OCI-LY7 (cell line): Measurements from ENCODE around the gene TYW1.

Experiments
- CTCF ChIP-seq: fragments of 200-600 bp; sonication (generic); conservative IDR thresholded peaks from 2 replicates; pipeline ENCODE4 v1.5.1; 2014; ENCODE audit warnings: mild to moderate bottlenecking, antibody characterized with exemption, low read length, moderate library complexity, mixed read lengths
- EZH2phosphoT487 ChIP-seq: fragments of 200-600 bp; sonication (generic); IDR thresholded peaks from 2 replicates; pipeline ENCODE4 v1.6.1; 2018; ENCODE audit warnings: low read depth, borderline replicate concordance, mild to moderate bottlenecking, mixed run types, antibody characterized with exemption, low read length, moderate library complexity, mixed read lengths

DNA sequence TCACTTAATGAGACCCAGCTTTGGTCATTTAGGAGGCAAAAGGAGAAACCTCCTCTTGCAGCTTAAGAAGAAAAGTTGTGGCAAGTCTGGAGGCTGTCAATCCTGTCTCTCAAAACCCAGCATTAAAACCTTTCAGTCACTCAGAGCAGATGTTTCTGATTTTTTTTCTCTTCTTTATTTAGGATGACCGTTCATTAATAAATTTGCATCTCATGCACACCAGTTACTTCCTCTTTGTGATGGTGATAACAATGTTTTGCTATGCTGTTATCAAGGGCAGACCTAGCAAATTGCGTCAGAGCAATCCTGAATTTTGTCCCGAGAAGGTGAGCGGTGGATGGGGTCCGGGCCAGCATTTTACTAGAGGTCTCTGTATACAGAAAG is 43.6 kb upstream of the TYW1 start:
- no peak for TF ChIP-seq CTCF
- no peak for TF ChIP-seq EZH2phosphoT487
